ENCODE measurements around the gene ATP8B3. TPM values are rescaled to one million over a fixed set of nuclear protein-coding genes. Genes with fewer than 3 reads are reported as not detected.

Gene ATP8B3
- total and polyA plus RNA-seq, 2 of the 13 experiments (the other 11 are each of a cell fraction or from before 2014, with no cell fraction given), result 2.6 to 5.9 TPM

GRCh38 chr19:1853295-1854038 lies 41.4 kb upstream of the ATP8B3 start:
- 60% methylated on average over 11 of the region's 27 CpGs for WGBS (ENCODE audit: low lambda C conversion rate)
- intact Hi-C loops (cut with micrococcal nuclease; ENCODE audit: unreplicated experiment), result no loop called here
- ATAC-seq (peak; percentile 39), DNase-seq (ENCODE audit: low spot score) (peak; percentile 76), FAIRE-seq (peak; percentile 39)
- Histone ChIP-seq H3K4me3 (replicated peaks in 1 of 3; ENCODE audit: insufficient read depth in 1 of 3, low read depth in 2 of 3, low read length in 3 of 3) (no peak overlapping the region; a peak in 1 of 6 replicates), H3K27ac (ENCODE audit: extremely low read length, insufficient read depth, low read length) (peak overlapping the region; percentile 38), H3K9me3 (ENCODE audit: low read length) (no peaks in the 10 kb centered on the region), H3K9ac (ENCODE audit: insufficient read depth, low read depth, low read length) (0 out of 2 replicates have a peak overlapping the region, but pooled peaks have one; percentile 14), H3K79me2 (ENCODE audit: insufficient read depth, low read length) (peaks cover 21% of the 10 kb centered on the region), H3K4me2 (ENCODE audit: low read depth, low read length) (no peak overlapping the region), H3K27me3 (ENCODE audit: control insufficient read depth in 1 of 2, insufficient read depth in 2 of 2, low read length in 2 of 2) (no peaks in the 10 kb centered on the region), H3K36me3 (replicated peaks in 1 of 2; ENCODE audit: control insufficient read depth in 1 of 2, insufficient read depth in 2 of 2, low read length in 2 of 2) (0 out of 5 replicates have a peak, but pooled peaks cover 2 to 3% of the 10 kb centered on the region in 2 experiments), H2AFZ (ENCODE audit: low read length) (no peak overlapping the region), H4K20me1 (ENCODE audit: insufficient read depth, low read length) (peaks cover 31% of the 10 kb centered on the region), H3K4me1 (ENCODE audit: insufficient read depth, low read length) (peaks cover 31% of the 10 kb centered on the region)
- POLR2A ChIA-PET, result no interaction called here
- in situ Hi-C loops (cut with HindIII; ENCODE audit: extremely low pct_ligation_motif_present, low pct_unique_long_range_greater_than_20kb), result no loop called here
- TSS peak; percentile 61 for BruUV-seq (replicated peaks)
- CTCF ChIA-PET (ENCODE audit: low intra/inter-chr PET ratio, low total read pairs), result no interaction called here
- TF ChIP-seq BHLHE40 (IDR thresholded peaks at IDR 0.05; ENCODE audit: low read length) (peak; percentile 90), ZNF576 (CRISPR knock-in tag; IDR thresholded peaks at IDR 0.05) (no peak), ATF2 (CRISPR knock-in tag; IDR thresholded peaks at IDR 0.05) (peak; percentile 45; the same call in 1 of the 2 replicates), ZNF382 (CRISPR knock-in tag; IDR thresholded peaks at IDR 0.05; ENCODE audit: borderline replicate concordance) (no peak), GLMP (CRISPR knock-in tag; IDR thresholded peaks at IDR 0.05; ENCODE audit: borderline replicate concordance) (no peak), ZHX2 (IDR thresholded peaks at IDR 0.05; ENCODE audit: low read depth) (no peak), ZHX2 (CRISPR knock-in tag; IDR thresholded peaks at IDR 0.05; ENCODE audit: borderline replicate concordance) (no peak), SOX13 (IDR thresholded peaks at IDR 0.05) (no peak), SOX13 (CRISPR knock-in tag; conservative IDR thresholded peaks at IDR 0.05 in 1 of 2, IDR thresholded peaks at IDR 0.05 in 1 of 2) (0 out of 4 replicates have a peak, but pooled peaks have one; percentile 14 to 61), ATF7 (IDR thresholded peaks at IDR 0.05) (no peak), ATF7 (CRISPR knock-in tag; IDR thresholded peaks at IDR 0.05) (no peak), ZNF552 (CRISPR knock-in tag; IDR thresholded peaks at IDR 0.05; ENCODE audit: borderline replicate concordance) (no peak), PCBP1 (IDR thresholded peaks at IDR 0.05; ENCODE audit: borderline replicate concordance, low read depth, low read length) (0 out of 2 replicates have a peak, but pooled peaks have one; percentile 33)
